ENCODE measurements around the gene CFAP97. TPM values are rescaled to one million over a fixed set of nuclear protein-coding genes. Genes with fewer than 3 reads are reported as not detected.

Gene CFAP97
- total and polyA plus RNA-seq, 9 of the 15 experiments (the other 6 are each of a cell fraction or from before 2014, with no cell fraction given), result 17.3 to 57.8 (median 44.4) TPM

DNA sequence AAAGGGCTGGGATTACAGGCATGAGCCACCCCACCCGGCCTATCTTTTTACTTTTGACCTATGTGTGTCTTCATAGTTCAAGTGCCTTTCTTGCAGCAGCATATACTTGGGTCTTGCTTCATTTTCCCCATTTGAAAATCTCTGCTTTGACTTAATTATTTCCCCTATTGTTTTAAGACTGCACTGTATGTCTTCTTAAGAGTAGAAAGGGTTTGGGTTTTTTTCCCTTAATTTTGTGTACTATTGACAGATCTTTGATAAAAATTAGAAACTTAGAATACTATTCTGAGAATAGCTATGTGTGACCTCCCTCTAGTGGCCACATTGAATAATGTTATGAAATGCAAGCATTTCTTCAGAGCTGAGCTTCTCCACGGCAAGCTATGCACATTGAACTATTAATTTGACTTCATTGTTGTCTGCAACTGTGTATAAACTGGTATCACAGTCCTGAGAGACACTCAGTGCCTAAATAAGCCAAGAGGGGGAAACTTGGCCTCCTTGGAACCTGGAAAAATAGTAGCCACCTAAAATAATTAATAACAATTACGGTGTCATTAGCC, 69.4 kb downstream of the CFAP97 start (continued):
- no peak for TF ChIP-seq TEAD2 (tag; IDR thresholded peaks at IDR 0.05)
- TF ChIP-seq POLR2H (tag; IDR thresholded peaks at IDR 0.05; ENCODE audit: low read depth), result no peak
- TF ChIP-seq NR3C1 (CRISPR knock-in tag; IDR thresholded peaks at IDR 0.05), result no peak
- no peak for TF ChIP-seq THRAP3 (IDR thresholded peaks at IDR 0.05; ENCODE audit: borderline replicate concordance)
- no peak for TF ChIP-seq PHF8 (IDR thresholded peaks at IDR 0.05; ENCODE audit: borderline replicate concordance, low read length)
- TF ChIP-seq, protein P1, sequence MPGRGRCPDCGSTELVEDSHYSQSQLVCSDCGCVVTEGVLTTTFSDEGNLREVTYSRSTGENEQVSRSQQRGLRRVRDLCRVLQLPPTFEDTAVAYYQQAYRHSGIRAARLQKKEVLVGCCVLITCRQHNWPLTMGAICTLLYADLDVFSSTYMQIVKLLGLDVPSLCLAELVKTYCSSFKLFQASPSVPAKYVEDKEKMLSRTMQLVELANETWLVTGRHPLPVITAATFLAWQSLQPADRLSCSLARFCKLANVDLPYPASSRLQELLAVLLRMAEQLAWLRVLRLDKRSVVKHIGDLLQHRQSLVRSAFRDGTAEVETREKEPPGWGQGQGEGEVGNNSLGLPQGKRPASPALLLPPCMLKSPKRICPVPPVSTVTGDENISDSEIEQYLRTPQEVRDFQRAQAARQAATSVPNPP (IDR thresholded peaks at IDR 0.05; ENCODE audit: borderline replicate concordance, insufficient read depth, insufficient read length), result no peak
- TF ChIP-seq, protein P2, sequence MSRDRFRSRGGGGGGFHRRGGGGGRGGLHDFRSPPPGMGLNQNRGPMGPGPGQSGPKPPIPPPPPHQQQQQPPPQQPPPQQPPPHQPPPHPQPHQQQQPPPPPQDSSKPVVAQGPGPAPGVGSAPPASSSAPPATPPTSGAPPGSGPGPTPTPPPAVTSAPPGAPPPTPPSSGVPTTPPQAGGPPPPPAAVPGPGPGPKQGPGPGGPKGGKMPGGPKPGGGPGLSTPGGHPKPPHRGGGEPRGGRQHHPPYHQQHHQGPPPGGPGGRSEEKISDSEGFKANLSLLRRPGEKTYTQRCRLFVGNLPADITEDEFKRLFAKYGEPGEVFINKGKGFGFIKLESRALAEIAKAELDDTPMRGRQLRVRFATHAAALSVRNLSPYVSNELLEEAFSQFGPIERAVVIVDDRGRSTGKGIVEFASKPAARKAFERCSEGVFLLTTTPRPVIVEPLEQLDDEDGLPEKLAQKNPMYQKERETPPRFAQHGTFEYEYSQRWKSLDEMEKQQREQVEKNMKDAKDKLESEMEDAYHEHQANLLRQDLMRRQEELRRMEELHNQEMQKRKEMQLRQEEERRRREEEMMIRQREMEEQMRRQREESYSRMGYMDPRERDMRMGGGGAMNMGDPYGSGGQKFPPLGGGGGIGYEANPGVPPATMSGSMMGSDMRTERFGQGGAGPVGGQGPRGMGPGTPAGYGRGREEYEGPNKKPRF (IDR thresholded peaks at IDR 0.05; ENCODE audit: low read depth, low read length), result no peak
- no peak for TF ChIP-seq CBX5 (IDR thresholded peaks at IDR 0.05; ENCODE audit: borderline replicate concordance, low read depth)
- TF ChIP-seq ZBTB17 (CRISPR knock-in tag; IDR thresholded peaks at IDR 0.05), result no peak
- TF ChIP-seq ZFP36 (IDR thresholded peaks at IDR 0.05; ENCODE audit: low read depth, low read length, partially characterized antibody), result no peak
- no peak for TF ChIP-seq ARHGAP35 (IDR thresholded peaks at IDR 0.05; ENCODE audit: partially characterized antibody)
- no peak for TF ChIP-seq JUNB (CRISPR knock-in tag; conservative IDR thresholded peaks at IDR 0.05)
- TF ChIP-seq GTF2E2 (tag; IDR thresholded peaks at IDR 0.05), result no peak
- no peak for TF ChIP-seq ZC3H4 (CRISPR knock-in tag; IDR thresholded peaks at IDR 0.05; ENCODE audit: borderline replicate concordance)
